GM12873 (cell line): ENCODE measurements around the gene UBC.
A peak's percentile ranks its signal among the peaks of the same experiment; 100 is the strongest.

Experiments used
- CTCF ChIP-seq: IDR thresholded peaks from 2 replicates; pipeline ENCODE4 v1.5.1; 2012; ENCODE audit warnings: low read depth, mild to moderate bottlenecking, moderate library complexity, low read length, control low read depth; ENCODE audit not compliant: insufficient read depth; ENCODE audit errors: missing control alignments

The UBC gene

DNA sequence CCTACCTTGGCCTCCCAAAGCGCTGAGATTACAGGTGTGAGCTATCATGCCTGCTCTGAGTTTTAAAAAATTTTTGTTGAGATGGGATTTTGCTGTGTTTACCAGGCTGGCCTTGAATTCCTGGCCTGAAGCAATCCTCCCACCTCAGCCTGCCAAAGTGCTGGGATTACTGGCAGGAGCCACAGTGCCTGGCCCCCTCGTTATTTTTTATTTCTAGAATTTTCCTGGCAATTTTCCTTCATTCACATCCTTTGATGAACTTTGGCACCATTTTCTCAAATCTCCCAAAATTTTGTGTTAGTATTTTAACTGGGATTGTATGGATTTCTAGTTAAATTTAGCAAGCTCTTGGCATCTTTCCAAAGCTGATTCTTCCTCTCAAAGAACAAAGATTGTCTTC, 26.2 kb downstream of the UBC start:
- no peak for TF ChIP-seq CTCF

DNA sequence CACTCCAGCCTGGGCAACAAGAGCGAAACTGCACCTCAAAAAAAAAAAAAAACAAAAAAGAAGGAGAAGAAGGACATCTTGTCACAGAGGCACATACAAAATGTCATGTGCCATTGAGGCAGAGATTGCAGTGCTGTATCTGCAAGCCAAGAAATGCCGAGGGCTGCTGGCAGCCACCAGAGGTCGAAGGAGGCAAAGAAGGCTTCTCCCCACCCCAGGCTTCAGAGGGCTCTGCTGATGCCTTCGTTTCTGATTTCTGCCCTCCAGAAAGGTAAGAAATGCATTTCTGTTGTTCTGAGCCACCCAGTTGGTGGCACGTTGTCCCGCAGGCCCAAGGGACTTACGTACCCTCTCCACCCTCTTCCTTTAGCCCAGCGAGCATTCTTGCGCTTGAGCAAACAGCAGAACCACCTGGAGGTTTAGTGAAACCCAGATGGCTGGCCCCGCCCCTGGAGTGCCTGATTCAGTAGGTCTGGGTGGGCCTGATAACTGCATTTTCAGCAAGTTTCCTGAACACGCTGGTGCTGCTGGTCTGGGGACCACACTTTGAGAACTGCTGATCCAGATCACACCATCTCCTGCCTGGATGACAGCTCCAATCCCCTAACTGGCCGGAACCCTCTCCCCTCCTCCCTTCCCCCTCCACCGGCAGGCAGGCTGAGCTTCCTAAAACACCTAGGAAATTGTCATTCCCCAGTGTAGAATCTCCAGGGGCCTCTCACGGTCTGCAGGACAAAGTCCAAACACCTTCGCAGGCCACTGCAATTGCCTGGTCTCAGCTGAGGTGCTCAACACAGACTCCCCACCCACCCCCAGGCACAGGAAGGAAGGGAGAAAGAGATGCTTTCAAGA, 29.6 kb downstream of the UBC start:
- TF ChIP-seq CTCF = peak; percentile 44

- no peak for TF ChIP-seq CTCF
Measured at GRCh38 chr12:124883263-124884130, 31.0 kb downstream of the UBC start.

GRCh38 chr12:124881123-124881522, 33.3 kb downstream of the UBC start:
- no peak for TF ChIP-seq CTCF

DNA sequence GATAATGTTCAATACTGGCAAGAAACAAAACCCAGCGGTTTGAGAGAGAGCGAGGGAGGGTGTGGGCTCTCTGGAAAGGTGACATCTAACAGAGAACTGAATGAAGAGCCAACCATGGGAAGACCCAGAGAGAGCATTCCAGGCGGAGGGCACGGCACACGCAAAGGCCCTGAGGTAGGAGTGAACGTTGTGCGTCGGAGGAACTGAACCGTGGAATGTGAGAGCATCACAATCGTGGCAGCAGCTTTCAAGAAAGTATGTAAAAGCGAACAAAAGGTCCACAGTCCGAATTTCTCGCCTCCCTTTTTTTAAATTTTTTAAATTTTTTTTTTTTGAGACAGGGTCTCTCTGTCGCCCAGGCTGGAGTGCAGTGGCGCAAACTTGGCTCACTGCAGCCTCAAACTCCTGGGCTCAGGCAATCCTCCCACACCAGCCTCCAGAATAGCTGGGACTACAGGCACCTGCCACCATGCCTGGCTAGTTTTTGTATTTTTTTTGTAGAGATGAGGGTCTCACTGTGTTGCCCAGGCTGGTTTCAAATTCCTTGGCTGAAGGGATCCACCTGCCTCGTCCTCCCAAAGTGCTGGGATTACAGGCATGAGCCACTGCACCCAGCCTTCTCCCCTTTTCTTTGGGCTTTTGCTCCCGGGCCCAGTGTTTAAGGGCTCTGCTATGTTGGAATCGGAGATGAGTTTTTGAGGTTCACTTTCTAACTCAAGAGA, 35.5 kb downstream of the UBC start:
- TF ChIP-seq CTCF = no peak

DNA sequence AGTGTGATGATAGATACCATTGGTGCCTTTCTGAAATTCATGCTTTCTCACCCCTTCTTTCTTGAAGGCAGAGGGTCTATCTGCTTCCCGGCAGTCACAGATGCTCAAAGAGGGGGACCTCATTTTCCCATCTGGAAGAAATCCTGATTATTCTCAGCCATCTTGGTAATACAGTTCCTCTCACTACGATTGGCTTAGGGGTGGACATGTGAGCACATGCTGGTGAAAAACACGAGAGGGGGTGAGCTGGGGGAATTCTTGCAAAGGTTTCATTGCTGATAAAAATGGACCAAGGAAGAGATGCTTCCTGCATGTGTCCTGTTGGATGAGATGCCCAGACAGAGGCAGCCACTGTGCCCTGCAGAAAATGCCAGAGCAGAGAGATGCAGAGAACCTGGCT, 37.0 kb downstream of the UBC start:
- TF ChIP-seq CTCF = no peak

GRCh38 chr12:124876171-124876570, 38.3 kb downstream of the UBC start:
- TF ChIP-seq CTCF = no peak
